HCT116 (cell line): Measurements from ENCODE around the gene PLA2G12B. TPM values are rescaled to one million over a fixed set of nuclear protein-coding genes. Genes with fewer than 3 reads are reported as not detected.
"Not testable (repeated sequence)": the region's sequence is repeated elsewhere in the genome, so short reads cannot be mapped to it uniquely, and the experiment has no call there.

Experiments used
- ATAC-seq: fragments of 200-7000 bp; cut with Tn5 transposase; 2 replicates; pipeline ENCODE4 v1.9.1; 2020; ENCODE audit warnings: mild to moderate bottlenecking, moderate library complexity
- BruUV-seq: library from RNA; stranded (reverse); fragments of 400-500 nt; replicated peaks from 2 replicates; lab custom pipeline; 2021; lab: Mats Ljungman, UMichigan
- CTCF ChIA-PET: fragments of 300-600 bp; sonication (Branson Sonifier 250); formaldehyde crosslinking; loops from one replicate; lab custom pipeline; 2021; ENCODE audit warnings: antibody characterized with exemption; lab: Charles Lee
- POLR2A ChIA-PET: fragments of 300-600, 350-600 bp; sonication (Branson Sonifier 250); formaldehyde crosslinking; loops from one replicate; lab custom pipeline; 2021; ENCODE audit warnings: antibody characterized with exemption; lab: Charles Lee
- RAD21 ChIA-PET, 2 experiments: fragments of 300-600 bp; sonication (Branson Sonifier 250); formaldehyde crosslinking; loops; one replicate each; lab custom pipeline; 2023; ENCODE audit warnings: low total read pairs in 2 of 2; ENCODE audit not compliant: uncharacterized antibody in 2 of 2, unreplicated experiment in 2 of 2, low non-redundant PET in 1 of 2; lab: Charles Lee
- DNase-seq: peaks from one replicate; pipeline ENCODE4 v3.0.0-alpha.2; 2010; ENCODE audit warnings: low read depth, low spot score
- H2AFZ ChIP-seq: fragments of 200-600 bp; shearing (Covaris generic), sonication (generic); 2 replicates; pipeline ENCODE4 v1.6.1; 2017; ENCODE audit warnings: low read depth, mixed run types, mixed read lengths, antibody characterized with exemption, low read length; ENCODE audit not compliant: poor library complexity, severe bottlenecking
- H3K27ac ChIP-seq: 2 replicates; pipeline ENCODE4 v1.5.1; 2012; ENCODE audit warnings: low read depth, low read length
- H3K27me3 ChIP-seq: fragments of 200-600 bp; sonication (generic); 2 replicates; pipeline ENCODE4 v1.6.1; 2016; ENCODE audit warnings: mixed run types, low read length, mixed read lengths; ENCODE audit not compliant: insufficient read depth
- H3K36me3 ChIP-seq, 2 experiments: fragments of 200-500 bp in 1 of 2; fragments of 200-600 bp in 1 of 2; sonication (Bioruptor generic) in 1 of 2; sonication (generic) in 1 of 2; 2 replicates each; pipeline versions ENCODE4 v1.5.1 to v1.6.1; 2014 to 2016; ENCODE audit warnings: low read length in 2 of 2, inconsistent platforms in 1 of 2, mixed read lengths in 1 of 2, mixed run types in 1 of 2; ENCODE audit not compliant: insufficient read depth in 2 of 2, control insufficient read depth in 1 of 2
- H3K4me1 ChIP-seq, 2 experiments: fragments of 200-600 bp in 1 of 2; sonication (generic) in 1 of 2; 2 replicates each; pipeline versions ENCODE4 v1.5.1 to v1.6.1; 2012 to 2017; ENCODE audit warnings: low read length in 2 of 2, inconsistent platforms in 1 of 2, mild to moderate bottlenecking in 1 of 2, mixed read lengths in 1 of 2, mixed run types in 1 of 2, moderate library complexity in 1 of 2; ENCODE audit not compliant: insufficient read depth in 2 of 2, control insufficient read depth in 1 of 2
- H3K4me2 ChIP-seq: fragments of 200-600 bp; sonication (generic); 2 replicates; pipeline ENCODE4 v1.6.1; 2017; ENCODE audit warnings: mixed run types, low read length, mixed read lengths
- H3K4me3 ChIP-seq, 2 experiments: fragments of 200-600 bp in 1 of 2; sonication (generic) in 1 of 2; replicated peaks in 1 of 2; 2 replicates each; pipeline ENCODE4 v1.5.1; 2011 to 2016; ENCODE audit warnings: low read length in 2 of 2, control low read depth in 1 of 2, low read depth in 1 of 2, mild to moderate bottlenecking in 1 of 2, mixed read lengths in 1 of 2, mixed run types in 1 of 2
- H3K79me2 ChIP-seq: fragments of 200-600 bp; sonication (generic); 2 replicates; pipeline ENCODE4 v1.6.1; 2017; ENCODE audit warnings: mild to moderate bottlenecking, mixed run types, low read length, moderate library complexity, mixed read lengths; ENCODE audit not compliant: insufficient read depth
- H3K9ac ChIP-seq: fragments of 200-600 bp; sonication (generic); 2 replicates; pipeline ENCODE4 v1.6.1; 2016; ENCODE audit warnings: low read length, mixed read lengths
- H3K9me2 ChIP-seq: fragments of 200-600 bp; sonication (generic), shearing (Covaris generic); 2 replicates; pipeline ENCODE4 v1.6.1; 2017; ENCODE audit warnings: mixed run types, mild to moderate bottlenecking, moderate library complexity; ENCODE audit not compliant: insufficient read depth
- H3K9me3 ChIP-seq, 2 experiments: fragments of 200-500 bp in 1 of 2; fragments of 200-600 bp in 1 of 2; sonication (Bioruptor generic) in 1 of 2; sonication (generic) in 1 of 2; 2 replicates each; pipeline ENCODE4 v1.6.1; 2014 to 2017; ENCODE audit warnings: low read length in 2 of 2, mixed read lengths in 2 of 2, inconsistent platforms in 1 of 2, low read depth in 1 of 2, mild to moderate bottlenecking in 1 of 2, mixed run types in 1 of 2, moderate library complexity in 1 of 2; ENCODE audit not compliant: control insufficient read depth in 1 of 2, insufficient read depth in 1 of 2
- H4K20me1 ChIP-seq: fragments of 200-600 bp; sonication (generic), shearing (Covaris generic); 2 replicates; pipeline ENCODE4 v1.6.1; 2017; ENCODE audit warnings: mixed run types, mild to moderate bottlenecking, moderate library complexity; ENCODE audit not compliant: insufficient read depth
- EZH2 ChIP-seq: fragments of 200-600 bp; sonication (generic); IDR thresholded peaks from 2 replicates; pipeline ENCODE4 v1.6.1; 2017; ENCODE audit warnings: antibody characterized with exemption, mixed run types
- POLR2AphosphoS5 ChIP-seq: IDR thresholded peaks from 2 replicates; pipeline ENCODE4 v1.6.1; 2011; ENCODE audit warnings: mild to moderate bottlenecking, low read depth, low read length, moderate library complexity
- intact Hi-C: fragments of 100-400 bp; cut with micrococcal nuclease; formaldehyde crosslinking; loops from 2 replicates; pipeline ENCODE4 v1.10.0; 2022
- total RNA-seq: library from RNA; stranded (reverse); gene quantifications from one replicate; pipeline ENCODE4 v1.2.1, GENCODE V29; 2021; ENCODE audit not compliant: unreplicated experiment

The PLA2G12B gene
- total RNA-seq, 1 experiment from 2014 or later, result not detected

GRCh38 chr10:72997099-72997498 lies 42.5 kb upstream of the PLA2G12B start:
- Histone ChIP-seq H3K27me3 (no peaks in the 10 kb centered on the region), H3K4me3 (no peak overlapping the region), H3K79me2 (no peaks in the 10 kb centered on the region), H3K4me2 (no peak overlapping the region), H3K27ac (no peak overlapping the region), H2AFZ (no peak overlapping the region), H3K36me3 (no peaks in the 10 kb centered on the region), H4K20me1 (no peaks in the 10 kb centered on the region), H3K9me3 (no peaks in the 10 kb centered on the region), H3K9me2 (no peaks in the 10 kb centered on the region), H3K4me1 (no peaks in the 10 kb centered on the region), H3K9ac (no peak overlapping the region)
- ChIA-PET RAD21 (no interaction called here), CTCF (no interaction called here), POLR2A (interaction anchor here (1.1 kb wide), 1 partner anchor 9 kb away, joined by 3 read pairs; no protein-coding TSS in a partner anchor)
- BruUV-seq, result no TSS peak
- no peak for ATAC-seq
- no peak for DNase-seq
- intact Hi-C loops, result no loop called here
- TF ChIP-seq EZH2, result no peak
- TF ChIP-seq POLR2AphosphoS5, result 0 out of 2 replicates have a peak, but pooled peaks have one; percentile 23

GRCh38 chr10:72995459-72995858 lies 40.9 kb upstream of the PLA2G12B start:
- H3K79me2 ChIP-seq, H3K9me3 ChIP-seq, H3K4me2 ChIP-seq, intact Hi-C loops, BruUV-seq, DNase-seq, H4K20me1 ChIP-seq, H2AFZ ChIP-seq, POLR2A ChIA-PET, H3K27me3 ChIP-seq, H3K9ac ChIP-seq, H3K36me3 ChIP-seq, CTCF ChIA-PET, H3K4me3 ChIP-seq, H3K4me1 ChIP-seq, ATAC-seq, RAD21 ChIA-PET, H3K27ac ChIP-seq, H3K9me2 ChIP-seq: not testable (repeated sequence)

- BruUV-seq, H3K27me3 ChIP-seq, H2AFZ ChIP-seq, H3K36me3 ChIP-seq, CTCF ChIA-PET, H3K27ac ChIP-seq, H3K4me1 ChIP-seq, H3K4me2 ChIP-seq, H3K4me3 ChIP-seq, POLR2A ChIA-PET, intact Hi-C loops, RAD21 ChIA-PET, ATAC-seq, H3K9me3 ChIP-seq, H4K20me1 ChIP-seq, H3K9me2 ChIP-seq, DNase-seq, H3K79me2 ChIP-seq, H3K9ac ChIP-seq: not testable (repeated sequence)
Observed at GRCh38 chr10:72989771-72990170, 35.2 kb upstream of the PLA2G12B start.

- CTCF ChIA-PET, result not testable (repeated sequence)
Observed at GRCh38 chr10:72984618-72985017, 30.0 kb upstream of the PLA2G12B start.

More at GRCh38 chr10:72984618-72985017, 30.0 kb upstream of the PLA2G12B start:
- H3K4me1 ChIP-seq, DNase-seq, H3K9ac ChIP-seq, H3K9me2 ChIP-seq, H2AFZ ChIP-seq, H3K79me2 ChIP-seq, H3K9me3 ChIP-seq, RAD21 ChIA-PET, ATAC-seq, H3K27ac ChIP-seq, intact Hi-C loops, BruUV-seq, H3K27me3 ChIP-seq, H4K20me1 ChIP-seq, H3K36me3 ChIP-seq, POLR2A ChIA-PET, H3K4me3 ChIP-seq, H3K4me2 ChIP-seq: not testable (repeated sequence)
